ENCODE measurements around the gene KCNMA1.

DNA sequence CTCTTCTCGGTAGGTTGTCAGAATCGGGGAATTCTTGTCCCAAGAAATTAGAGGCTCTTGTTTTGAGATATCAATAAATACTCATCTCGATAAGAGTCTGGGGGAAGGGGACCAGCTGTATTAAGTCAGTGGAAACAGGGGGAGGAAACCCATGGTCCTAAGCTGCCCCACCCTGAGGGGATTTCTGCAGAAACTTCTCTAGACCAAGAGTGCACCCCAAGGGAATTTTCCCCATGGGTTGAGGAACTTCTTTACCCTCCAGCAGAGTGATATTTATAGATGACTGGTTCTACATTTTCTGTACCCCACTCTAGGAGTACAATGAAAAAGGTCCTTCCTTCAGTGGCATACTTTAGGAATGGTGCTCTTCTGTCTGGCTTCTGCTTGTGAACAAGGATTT, 627.2 kb downstream of the KCNMA1 start:
- TF ChIP-seq EZH2 (IDR thresholded peaks at IDR 0.05; ENCODE audit: borderline replicate concordance, insufficient read depth, low read length, poor library complexity, severe bottlenecking) (no peak), TAF1 (IDR thresholded peaks at IDR 0.05; ENCODE audit: low read depth) (no peak), RAD21 (conservative IDR thresholded peaks at IDR 0.05) (no peak), POLR2AphosphoS5 (IDR thresholded peaks at IDR 0.05) (no peak), MXI1 (conservative IDR thresholded peaks at IDR 0.05; ENCODE audit: poor library complexity, severe bottlenecking) (no peak), EP300 (conservative IDR thresholded peaks at IDR 0.05; ENCODE audit: poor library complexity, severe bottlenecking) (no peak)
- TF ChIP-seq, protein P1, sequence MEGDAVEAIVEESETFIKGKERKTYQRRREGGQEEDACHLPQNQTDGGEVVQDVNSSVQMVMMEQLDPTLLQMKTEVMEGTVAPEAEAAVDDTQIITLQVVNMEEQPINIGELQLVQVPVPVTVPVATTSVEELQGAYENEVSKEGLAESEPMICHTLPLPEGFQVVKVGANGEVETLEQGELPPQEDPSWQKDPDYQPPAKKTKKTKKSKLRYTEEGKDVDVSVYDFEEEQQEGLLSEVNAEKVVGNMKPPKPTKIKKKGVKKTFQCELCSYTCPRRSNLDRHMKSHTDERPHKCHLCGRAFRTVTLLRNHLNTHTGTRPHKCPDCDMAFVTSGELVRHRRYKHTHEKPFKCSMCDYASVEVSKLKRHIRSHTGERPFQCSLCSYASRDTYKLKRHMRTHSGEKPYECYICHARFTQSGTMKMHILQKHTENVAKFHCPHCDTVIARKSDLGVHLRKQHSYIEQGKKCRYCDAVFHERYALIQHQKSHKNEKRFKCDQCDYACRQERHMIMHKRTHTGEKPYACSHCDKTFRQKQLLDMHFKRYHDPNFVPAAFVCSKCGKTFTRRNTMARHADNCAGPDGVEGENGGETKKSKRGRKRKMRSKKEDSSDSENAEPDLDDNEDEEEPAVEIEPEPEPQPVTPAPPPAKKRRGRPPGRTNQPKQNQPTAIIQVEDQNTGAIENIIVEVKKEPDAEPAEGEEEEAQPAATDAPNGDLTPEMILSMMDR (IDR thresholded peaks at IDR 0.05; ENCODE audit: poor library complexity, severe bottlenecking): no peak
- TF ChIP-seq, protein P2, sequence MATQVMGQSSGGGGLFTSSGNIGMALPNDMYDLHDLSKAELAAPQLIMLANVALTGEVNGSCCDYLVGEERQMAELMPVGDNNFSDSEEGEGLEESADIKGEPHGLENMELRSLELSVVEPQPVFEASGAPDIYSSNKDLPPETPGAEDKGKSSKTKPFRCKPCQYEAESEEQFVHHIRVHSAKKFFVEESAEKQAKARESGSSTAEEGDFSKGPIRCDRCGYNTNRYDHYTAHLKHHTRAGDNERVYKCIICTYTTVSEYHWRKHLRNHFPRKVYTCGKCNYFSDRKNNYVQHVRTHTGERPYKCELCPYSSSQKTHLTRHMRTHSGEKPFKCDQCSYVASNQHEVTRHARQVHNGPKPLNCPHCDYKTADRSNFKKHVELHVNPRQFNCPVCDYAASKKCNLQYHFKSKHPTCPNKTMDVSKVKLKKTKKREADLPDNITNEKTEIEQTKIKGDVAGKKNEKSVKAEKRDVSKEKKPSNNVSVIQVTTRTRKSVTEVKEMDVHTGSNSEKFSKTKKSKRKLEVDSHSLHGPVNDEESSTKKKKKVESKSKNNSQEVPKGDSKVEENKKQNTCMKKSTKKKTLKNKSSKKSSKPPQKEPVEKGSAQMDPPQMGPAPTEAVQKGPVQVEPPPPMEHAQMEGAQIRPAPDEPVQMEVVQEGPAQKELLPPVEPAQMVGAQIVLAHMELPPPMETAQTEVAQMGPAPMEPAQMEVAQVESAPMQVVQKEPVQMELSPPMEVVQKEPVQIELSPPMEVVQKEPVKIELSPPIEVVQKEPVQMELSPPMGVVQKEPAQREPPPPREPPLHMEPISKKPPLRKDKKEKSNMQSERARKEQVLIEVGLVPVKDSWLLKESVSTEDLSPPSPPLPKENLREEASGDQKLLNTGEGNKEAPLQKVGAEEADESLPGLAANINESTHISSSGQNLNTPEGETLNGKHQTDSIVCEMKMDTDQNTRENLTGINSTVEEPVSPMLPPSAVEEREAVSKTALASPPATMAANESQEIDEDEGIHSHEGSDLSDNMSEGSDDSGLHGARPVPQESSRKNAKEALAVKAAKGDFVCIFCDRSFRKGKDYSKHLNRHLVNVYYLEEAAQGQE (IDR thresholded peaks at IDR 0.05; ENCODE audit: borderline replicate concordance): no peak

Measured in neural cell (in vitro differentiated cells).